KOPT-K1 (cell line): Measurements from ENCODE around the gene TLCD1.

Experiments used
- H3K27ac ChIP-seq: fragments of 200-600 bp; sonication (generic); 2 replicates; pipeline ENCODE4 v1.5.1; 2016; ENCODE audit warnings: antibody characterized with exemption, mild to moderate bottlenecking, low read depth, low read length; ENCODE audit not compliant: poor library complexity, severe bottlenecking
- H3K36me3 ChIP-seq: fragments of 200-600 bp; sonication (generic); 2 replicates; pipeline ENCODE4 v1.5.1; 2017; ENCODE audit warnings: antibody characterized with exemption, mild to moderate bottlenecking, low read length, moderate library complexity; ENCODE audit not compliant: insufficient read depth
- H3K9me3 ChIP-seq: fragments of 200-600 bp; sonication (generic); 2 replicates; pipeline ENCODE4 v1.5.1; 2017; ENCODE audit warnings: antibody characterized with exemption, low read length, mild to moderate bottlenecking; ENCODE audit not compliant: insufficient read depth, poor library complexity, severe bottlenecking

TLCD1 gene

GRCh38 chr17:28726226-28726626, at the start of gene TLCD1:
TLCD1 (minus strand) TSS chr17:28726233; CDS start chr17:28726097, 136 bp downstream.
- H3K9me3 ChIP-seq: no peaks in the 10 kb centered on the region
- H3K27ac ChIP-seq: peak within 1 kb of the TSS; percentile 52
- peaks cover 46% of the 10 kb centered on the region for H3K36me3 ChIP-seq

GRCh38 chr17:28774206-28774605, 48.2 kb upstream of the TLCD1 start:
- Histone ChIP-seq H3K36me3 (peaks cover 11% of the 10 kb centered on the region; the same call in 1 of the 2 replicates), H3K9me3 (no peaks in the 10 kb centered on the region), H3K27ac (no peak overlapping the region)

- H3K36me3 ChIP-seq: peaks cover 11% of the 10 kb centered on the region; the same call in 1 of the 2 replicates
- H3K27ac ChIP-seq: no peak overlapping the region
- H3K9me3 ChIP-seq: no peaks in the 10 kb centered on the region
Measured at GRCh38 chr17:28773736-28774135, 47.7 kb upstream of the TLCD1 start.

GRCh38 chr17:28765038-28765437, 39.0 kb upstream of the TLCD1 start:
- Histone ChIP-seq H3K9me3 (no peaks in the 10 kb centered on the region), H3K27ac (no peak overlapping the region), H3K36me3 (peaks cover 52% of the 10 kb centered on the region)

- Histone ChIP-seq H3K36me3 (peaks cover 64% of the 10 kb centered on the region), H3K27ac (no peak overlapping the region), H3K9me3 (no peaks in the 10 kb centered on the region)
Measured at GRCh38 chr17:28763804-28764266, 37.8 kb upstream of the TLCD1 start.

GRCh38 chr17:28763137-28763799, 37.2 kb upstream of the TLCD1 start:
- no peaks in the 10 kb centered on the region for H3K9me3 ChIP-seq
- H3K36me3 ChIP-seq: peaks cover 69% of the 10 kb centered on the region
- no peak overlapping the region for H3K27ac ChIP-seq

GRCh38 chr17:28760601-28761562, 34.8 kb upstream of the TLCD1 start:
- Histone ChIP-seq H3K36me3 (peaks cover 75% of the 10 kb centered on the region), H3K27ac (no peak overlapping the region), H3K9me3 (no peaks in the 10 kb centered on the region)

GRCh38 chr17:28759256-28759865, 33.3 kb upstream of the TLCD1 start:
- Histone ChIP-seq H3K9me3 (no peaks in the 10 kb centered on the region), H3K27ac (no peak overlapping the region), H3K36me3 (peaks cover 69% of the 10 kb centered on the region)

GRCh38 chr17:28758411-28759121, 32.5 kb upstream of the TLCD1 start:
- H3K9me3 ChIP-seq: no peaks in the 10 kb centered on the region
- no peak overlapping the region for H3K27ac ChIP-seq
- H3K36me3 ChIP-seq: peaks cover 69% of the 10 kb centered on the region

- Histone ChIP-seq H3K36me3 (peaks cover 62% of the 10 kb centered on the region), H3K9me3 (no peaks in the 10 kb centered on the region), H3K27ac (no peak overlapping the region)
Measured at GRCh38 chr17:28756049-28756804, 30.2 kb upstream of the TLCD1 start.

GRCh38 chr17:28755486-28755885, 29.5 kb upstream of the TLCD1 start:
- Histone ChIP-seq H3K9me3 (no peaks in the 10 kb centered on the region), H3K27ac (no peak overlapping the region), H3K36me3 (peaks cover 60% of the 10 kb centered on the region)

GRCh38 chr17:28751600-28752366, 25.8 kb upstream of the TLCD1 start:
- no peak overlapping the region for H3K27ac ChIP-seq
- H3K36me3 ChIP-seq: peaks cover 62% of the 10 kb centered on the region
- no peaks in the 10 kb centered on the region for H3K9me3 ChIP-seq

GRCh38 chr17:28750178-28751047, 24.4 kb upstream of the TLCD1 start:
- Histone ChIP-seq H3K27ac (no peak overlapping the region), H3K36me3 (peaks cover 59% of the 10 kb centered on the region)

More at GRCh38 chr17:28750178-28751047, 24.4 kb upstream of the TLCD1 start:
- H3K9me3 ChIP-seq: no peaks in the 10 kb centered on the region
